GM12892 (cell line): ENCODE data around the gene IL2RA.

Experiments used
- POLR2A ChIP-seq: IDR thresholded peaks from 2 replicates; pipeline ENCODE4 v1.6.1; 2011; ENCODE audit warnings: low read depth, low read length, control low read depth
- POLR2AphosphoS5 ChIP-seq: IDR thresholded peaks from 2 replicates; pipeline ENCODE4 v1.6.1; 2011; ENCODE audit warnings: low read depth, low read length, control low read depth

GRCh38 chr10:6072215-6072934 is 10.2 kb upstream of the IL2RA start:
- TF ChIP-seq POLR2AphosphoS5 (no peak), POLR2A (no peak)
